22Rv1 (cell line): ENCODE data around the gene GRIA1.

Experiments
- H3K27ac ChIP-seq: fragments of 450-650 bp; 2 replicates; pipeline ENCODE4 v1.5.1; 2017
- CTCF ChIP-seq: fragments of 450-650 bp; IDR thresholded peaks from 2 replicates; pipeline ENCODE4 v1.5.1; 2017; ENCODE audit warnings: mild to moderate bottlenecking
- ZFX ChIP-seq: fragments of 450-650 bp; IDR thresholded peaks from 2 replicates; pipeline ENCODE4 v1.6.1; 2017; ENCODE audit warnings: antibody characterized with exemption, borderline replicate concordance

Gene GRIA1

GRCh38 chr5:153799466-153799865, 309.0 kb downstream of the GRIA1 start:
- no peak overlapping the region for H3K27ac ChIP-seq
- no peak for TF ChIP-seq CTCF
- no peak for TF ChIP-seq ZFX

- H3K27ac ChIP-seq, result no peak overlapping the region
- TF ChIP-seq CTCF, result no peak
- no peak for TF ChIP-seq ZFX
Measured at GRCh38 chr5:153802050-153802821, 311.8 kb downstream of the GRIA1 start.

GRCh38 chr5:153807801-153808200, 317.3 kb downstream of the GRIA1 start:
- no peak overlapping the region for H3K27ac ChIP-seq
- TF ChIP-seq ZFX, result no peak
- no peak for TF ChIP-seq CTCF

- no peak overlapping the region for H3K27ac ChIP-seq
- no peak for TF ChIP-seq CTCF
- no peak for TF ChIP-seq ZFX
Measured at GRCh38 chr5:153809166-153809565, 318.7 kb downstream of the GRIA1 start.

GRCh38 chr5:153813901-153814300, 323.4 kb downstream of the GRIA1 start:
- no peak overlapping the region for H3K27ac ChIP-seq
- no peak for TF ChIP-seq CTCF
- no peak for TF ChIP-seq ZFX

- no peak overlapping the region for H3K27ac ChIP-seq
- TF ChIP-seq CTCF, result no peak
- TF ChIP-seq ZFX, result no peak
Measured at GRCh38 chr5:153816870-153817269, 326.4 kb downstream of the GRIA1 start.

- no peak overlapping the region for H3K27ac ChIP-seq
- TF ChIP-seq ZFX (no peak), CTCF (no peak)
Measured at GRCh38 chr5:153818626-153819025, 328.2 kb downstream of the GRIA1 start.
